ENCODE data around the gene RTL10. TPM values are rescaled to one million over a fixed set of nuclear protein-coding genes. Genes with fewer than 3 reads are reported as not detected.

The RTL10 gene
- total RNA-seq, 1 donor from 2014 or later: 20.3 TPM

- no peak for DNase-seq (ENCODE audit: low spot score)
- Mint-ChIP-seq H3K9me3 (ENCODE audit: unreplicated experiment) (no peaks in the 10 kb centered on the region), H3K4me3 (ENCODE audit: unreplicated experiment) (no peak overlapping the region), H3K27ac (ENCODE audit: unreplicated experiment) (no peak overlapping the region), H3K36me3 (ENCODE audit: low read depth, unreplicated experiment) (peaks cover 21% of the 10 kb centered on the region), H3K4me1 (ENCODE audit: unreplicated experiment) (peaks cover 14% of the 10 kb centered on the region), H3K27me3 (ENCODE audit: unreplicated experiment) (peaks cover 7% of the 10 kb centered on the region)
- TF ChIP-seq CTCF (IDR thresholded peaks at IDR 0.05; ENCODE audit: unreplicated experiment): no peak
These were observed 6.1 kb downstream of the RTL10 start for GRCh38 chr22:19848298-19849224.

GRCh38 chr22:19847345-19847632 is 7.4 kb downstream of the RTL10 start:
- no peak for TF ChIP-seq CTCF (IDR thresholded peaks at IDR 0.05; ENCODE audit: unreplicated experiment)
- no peak for DNase-seq (ENCODE audit: low spot score)
- H3K27me3 Mint-ChIP-seq (ENCODE audit: unreplicated experiment): no peaks in the 10 kb centered on the region
- no peak overlapping the region for H3K4me3 Mint-ChIP-seq (ENCODE audit: unreplicated experiment)
- no peak overlapping the region for H3K27ac Mint-ChIP-seq (ENCODE audit: unreplicated experiment)
- peaks cover 4% of the 10 kb centered on the region for H3K4me1 Mint-ChIP-seq (ENCODE audit: unreplicated experiment)
- peaks cover 14% of the 10 kb centered on the region for H3K36me3 Mint-ChIP-seq (ENCODE audit: low read depth, unreplicated experiment)
- no peaks in the 10 kb centered on the region for H3K9me3 Mint-ChIP-seq (ENCODE audit: unreplicated experiment)

DNA sequence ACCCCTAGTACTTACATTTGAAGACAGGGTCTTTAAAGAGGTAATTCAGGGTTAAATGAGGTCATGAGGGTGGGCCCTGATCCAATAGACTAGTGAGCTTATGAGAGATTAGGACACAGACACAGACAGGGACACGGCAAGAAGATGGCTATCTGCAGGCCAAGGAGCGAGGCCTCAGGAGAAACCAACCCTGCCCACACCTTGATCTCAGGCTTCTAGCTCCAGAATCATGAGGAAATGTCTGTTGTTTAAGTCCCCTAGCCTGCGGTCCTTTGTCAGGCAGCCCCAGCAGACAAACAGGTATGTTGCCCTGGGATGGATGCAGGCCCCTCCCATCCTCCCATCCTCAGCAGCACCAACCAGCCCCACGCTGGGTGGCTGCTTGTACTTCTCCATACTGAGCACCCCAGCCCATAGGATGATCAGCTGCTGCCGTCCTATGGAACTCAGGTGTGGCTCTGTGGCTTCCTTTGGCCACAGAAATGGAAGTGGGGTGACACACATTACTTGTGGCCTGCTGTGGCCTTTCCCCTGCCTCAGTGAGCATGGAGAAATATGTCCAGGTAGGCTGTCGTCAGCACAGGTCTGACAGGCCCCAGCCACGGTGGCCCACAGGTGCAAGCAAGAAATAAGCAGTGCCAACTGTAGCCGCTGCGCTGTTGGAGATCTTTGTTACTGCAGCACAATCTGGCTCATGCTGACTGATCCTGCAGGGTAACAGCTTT is 7.9 kb downstream of the RTL10 start:
- peaks cover 14% of the 10 kb centered on the region for H3K36me3 Mint-ChIP-seq (ENCODE audit: low read depth, unreplicated experiment)

DNA sequence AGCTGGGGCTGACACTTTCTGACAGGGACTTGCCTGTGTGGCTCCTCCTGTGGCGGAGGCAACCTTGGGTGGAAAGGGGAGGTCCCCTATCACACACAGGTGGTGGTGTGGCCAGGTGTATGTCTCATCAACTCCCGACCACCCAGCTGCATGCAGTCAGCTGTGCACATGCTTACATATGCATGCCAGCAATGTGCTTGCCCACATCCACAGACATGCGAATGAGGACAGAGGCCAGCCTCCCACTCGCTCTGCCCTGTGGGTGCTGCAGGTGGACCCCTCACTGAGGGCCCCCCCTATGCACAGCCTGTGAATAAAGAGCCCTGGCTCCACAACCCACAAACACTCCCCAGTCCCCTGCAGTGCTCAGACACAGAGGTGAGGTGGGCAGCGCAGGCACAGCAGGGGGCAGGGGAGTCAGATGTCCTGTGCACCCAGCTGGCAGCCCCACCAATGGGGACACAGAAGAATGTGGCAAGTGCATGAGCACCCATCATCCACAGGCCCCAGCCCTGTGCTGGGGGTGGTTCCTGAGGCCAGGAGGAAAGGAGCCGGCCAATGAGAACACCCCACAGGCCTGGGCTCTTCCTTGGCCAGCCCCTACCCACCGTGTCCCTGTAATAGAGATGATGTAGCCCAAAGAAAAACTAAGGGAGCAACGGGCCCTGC is 9.5 kb downstream of the RTL10 start:
- no peak for TF ChIP-seq CTCF (IDR thresholded peaks at IDR 0.05; ENCODE audit: unreplicated experiment)
- Mint-ChIP-seq H3K4me3 (ENCODE audit: unreplicated experiment) (no peak overlapping the region), H3K4me1 (ENCODE audit: unreplicated experiment) (peaks cover 4% of the 10 kb centered on the region), H3K27ac (ENCODE audit: unreplicated experiment) (no peak overlapping the region), H3K9me3 (ENCODE audit: unreplicated experiment) (no peaks in the 10 kb centered on the region), H3K27me3 (ENCODE audit: unreplicated experiment) (no peaks in the 10 kb centered on the region), H3K36me3 (ENCODE audit: low read depth, unreplicated experiment) (peaks cover 7% of the 10 kb centered on the region)
- no peak for DNase-seq (ENCODE audit: low spot score)

More for the DNA sequence above, 7.9 kb downstream of the RTL10 start:
- H3K4me1 Mint-ChIP-seq (ENCODE audit: unreplicated experiment): peaks cover 4% of the 10 kb centered on the region
- H3K4me3 Mint-ChIP-seq (ENCODE audit: unreplicated experiment): no peak overlapping the region
- no peaks in the 10 kb centered on the region for H3K27me3 Mint-ChIP-seq (ENCODE audit: unreplicated experiment)
- no peaks in the 10 kb centered on the region for H3K9me3 Mint-ChIP-seq (ENCODE audit: unreplicated experiment)
- no peak for DNase-seq (ENCODE audit: low spot score)
- no peak for TF ChIP-seq CTCF (IDR thresholded peaks at IDR 0.05; ENCODE audit: unreplicated experiment)
- no peak overlapping the region for H3K27ac Mint-ChIP-seq (ENCODE audit: unreplicated experiment)

All from endothelial cell (in vitro differentiated cells).